Upper lobe of left lung (tissue), 6 donors: Measurements from ENCODE around the gene ABAT. TPM values are rescaled to one million over a fixed set of nuclear protein-coding genes. Genes with fewer than 3 reads are reported as not detected.
A peak's percentile ranks its signal among the peaks of the same experiment; 100 is the strongest.

ENCODE experiments used
- ATAC-seq, 2 donors: fragments of 200-7000 bp; cut with Tn5 transposase; one replicate each; pipeline ENCODE4 v1.9.1; 2022; ENCODE audit warnings: mild to moderate bottlenecking in 2 of 2, moderate library complexity in 2 of 2; ENCODE audit not compliant: low FRiP score in 2 of 2
- DNase-seq, 2 donors: peaks; one replicate each; pipeline ENCODE4 v3.0.0-alpha.2; 2019 to 2020
- H3K27ac ChIP-seq, 4 donors: fragments of 200-600 bp; sonication (generic); one replicate each; pipeline ENCODE4 v1.5.1; 2016 to 2019
- H3K27me3 ChIP-seq, 4 donors: fragments of 200-600 bp; sonication (generic); one replicate each; pipeline ENCODE4 v1.5.1; 2017 to 2019
- H3K36me3 ChIP-seq, 4 donors: fragments of 200-600 bp; sonication (generic); one replicate each; pipeline ENCODE4 v1.5.1; 2016 to 2019
- H3K4me1 ChIP-seq, 4 donors: fragments of 200-600 bp; sonication (generic); one replicate each; pipeline ENCODE4 v1.5.1; 2018 to 2019
- H3K4me3 ChIP-seq, 4 donors: fragments of 200-600 bp; sonication (generic); one replicate each; pipeline ENCODE4 v1.5.1; 2017 to 2019; ENCODE audit warnings: mild to moderate bottlenecking in 2 of 4, moderate library complexity in 1 of 4
- H3K9me3 ChIP-seq, 4 donors: fragments of 200-600 bp; sonication (generic); one replicate each; pipeline ENCODE4 v1.5.1; 2018 to 2019
- CTCF ChIP-seq, 6 experiments: fragments of 450-650 bp in 4 of 6; fragments of 200-600 bp in 2 of 6; sonication (generic) in 2 of 6; IDR thresholded peaks; one replicate each; pipeline ENCODE4 v1.5.1; 2016 to 2019; ENCODE audit warnings: antibody characterized with exemption in 6 of 6
- EP300 ChIP-seq, 4 donors: sonication (generic); formaldehyde crosslinking; IDR thresholded peaks; one replicate each; pipeline ENCODE4 v1.5.1; 2017; ENCODE audit warnings: antibody characterized with exemption in 4 of 4, control low read depth in 2 of 4
- POLR2A ChIP-seq, 4 donors: fragments of 450-650 bp; IDR thresholded peaks; one replicate each; pipeline ENCODE4 v1.5.1; 2016 to 2017; ENCODE audit warnings: antibody characterized with exemption in 4 of 4, mild to moderate bottlenecking in 2 of 4
- POLR2AphosphoS5 ChIP-seq, 2 donors: sonication (generic); formaldehyde crosslinking; IDR thresholded peaks; one replicate each; pipeline ENCODE4 v1.5.1; 2017; ENCODE audit warnings: antibody characterized with exemption in 2 of 2
- WGBS, 2 donors: methylation state at CpG; one replicate each; pipeline ENCODE4 v1.1.5; 2017 to 2018; 5-methylcytosine and 5-hydroxymethylcytosine counted together
- total RNA-seq, 6 donors: library from RNA; depleted of rRNA in 4 of 6; stranded (reverse); fragments of >200 nt in 4 of 6; gene quantifications; one replicate each; pipeline versions ENCODE4 v1.1.0 to v1.2.1, GENCODE V29; 2016 to 2021
- donor health status: DM: no; HTN: no; CAD: no; lungs with moderate emphysema.
- donor health status: DM: no; HTN: yes; CAD: no; lungs with severe emphysema.

The ABAT gene
- total RNA-seq, 6 donors from 2014 or later, result 4.7 to 22.0 (median 9.1) TPM

- H3K27ac ChIP-seq, result no peak overlapping the region
- H3K36me3 ChIP-seq, result no peaks in the 10 kb centered on the region
- ATAC-seq (no peak), DNase-seq (no peak)
- no peaks in the 10 kb centered on the region for H3K27me3 ChIP-seq
- 62 to 71% methylated on average over 4 of the region's 4 CpGs for WGBS, 2 donors
- H3K4me3 ChIP-seq, result no peak overlapping the region
- no peaks in the 10 kb centered on the region for H3K4me1 ChIP-seq
- H3K9me3 ChIP-seq, result no peaks in the 10 kb centered on the region
- no peak for TF ChIP-seq POLR2A (IDR thresholded peaks at IDR 0.05)
- no peak for TF ChIP-seq EP300 (IDR thresholded peaks at IDR 0.05)
These were observed 34.1 kb downstream of the ABAT start for GRCh38 chr16:8708536-8708935.

GRCh38 chr16:8712589-8713361, 38.4 kb downstream of the ABAT start:
- Histone ChIP-seq H3K9me3 (peaks cover 0 to 8% (median 4%) of the 10 kb centered on the region in 4 donors), H3K36me3 (no peaks in the 10 kb centered on the region), H3K4me1 (no peaks in the 10 kb centered on the region), H3K27ac (no peak overlapping the region), H3K4me3 (no peak overlapping the region), H3K27me3 (no peaks in the 10 kb centered on the region)
- 42 to 48% methylated on average over 26 to 27 of the region's 27 CpGs for WGBS, 2 donors
- ATAC-seq (no peak), DNase-seq (peak in 1 of 2 donors; percentile 57)
- no peak for TF ChIP-seq EP300 (IDR thresholded peaks at IDR 0.05)
- TF ChIP-seq CTCF (IDR thresholded peaks at IDR 0.05), result no peak
- TF ChIP-seq POLR2A (IDR thresholded peaks at IDR 0.05), result no peak
- TF ChIP-seq POLR2AphosphoS5 (IDR thresholded peaks at IDR 0.05), result no peak

- 80 to 88% methylated on average over 10 of the region's 10 CpGs for WGBS, 2 donors
- DNase-seq (no peak), ATAC-seq (no peak)
- no peak overlapping the region for H3K27ac ChIP-seq
- no peak for TF ChIP-seq POLR2AphosphoS5 (IDR thresholded peaks at IDR 0.05)
- no peak for TF ChIP-seq EP300 (IDR thresholded peaks at IDR 0.05)
- TF ChIP-seq CTCF (IDR thresholded peaks at IDR 0.05), result no peak
- no peak for TF ChIP-seq POLR2A (IDR thresholded peaks at IDR 0.05)
- H3K9me3 ChIP-seq, result peaks cover 0 to 8% (median 4%) of the 10 kb centered on the region in 4 donors
- H3K27me3 ChIP-seq, result no peaks in the 10 kb centered on the region
- no peaks in the 10 kb centered on the region for H3K4me1 ChIP-seq
- no peaks in the 10 kb centered on the region for H3K36me3 ChIP-seq
- no peak overlapping the region for H3K4me3 ChIP-seq
These were observed 39.3 kb downstream of the ABAT start for GRCh38 chr16:8713635-8714172.

- Histone ChIP-seq H3K9me3 (peaks cover 0 to 8% (median 4%) of the 10 kb centered on the region in 4 donors), H3K36me3 (no peaks in the 10 kb centered on the region), H3K27ac (no peak overlapping the region), H3K4me1 (no peaks in the 10 kb centered on the region), H3K27me3 (no peaks in the 10 kb centered on the region), H3K4me3 (no peak overlapping the region)
- DNase-seq, result no peak
- TF ChIP-seq POLR2AphosphoS5 (IDR thresholded peaks at IDR 0.05) (no peak), EP300 (IDR thresholded peaks at IDR 0.05) (no peak), POLR2A (IDR thresholded peaks at IDR 0.05) (no peak), CTCF (IDR thresholded peaks at IDR 0.05) (no peak)
- WGBS, 2 donors, result 81 to 91% methylated on average over 7 of the region's 7 CpGs
- ATAC-seq, result no peak
These were observed 39.8 kb downstream of the ABAT start for GRCh38 chr16:8714174-8714573.

- Histone ChIP-seq H3K27ac (no peak overlapping the region), H3K9me3 (peaks cover 0 to 8% (median 4%) of the 10 kb centered on the region in 4 donors), H3K36me3 (no peaks in the 10 kb centered on the region), H3K27me3 (no peaks in the 10 kb centered on the region), H3K4me1 (no peaks in the 10 kb centered on the region), H3K4me3 (no peak overlapping the region)
- no peak for ATAC-seq
- 81 to 83% methylated on average over 13 to 14 of the region's 14 CpGs for WGBS, 2 donors
- no peak for DNase-seq
- TF ChIP-seq EP300 (IDR thresholded peaks at IDR 0.05), result no peak
- no peak for TF ChIP-seq POLR2AphosphoS5 (IDR thresholded peaks at IDR 0.05)
- no peak for TF ChIP-seq POLR2A (IDR thresholded peaks at IDR 0.05)
- no peak for TF ChIP-seq CTCF (IDR thresholded peaks at IDR 0.05)
These were observed 40.4 kb downstream of the ABAT start for GRCh38 chr16:8714807-8715206.
